B cell (primary cell): ENCODE results near the gene HECA. TPM values are rescaled to one million over a fixed set of nuclear protein-coding genes. Genes with fewer than 3 reads are reported as not detected.
A peak's percentile ranks its signal among the peaks of the same experiment; 100 is the strongest.

Experiments used
- ATAC-seq: fragments of 200-7000 bp; cut with Tn5 transposase; one replicate; pipeline ENCODE4 v1.10.0; 2021; ENCODE audit warnings: low read depth, mild to moderate bottlenecking, moderate number of reproducible peaks, moderate library complexity
- CTCF ChIA-PET: fragments of 350-600 bp; sonication (Branson Sonifier 250); formaldehyde crosslinking; loops from one replicate; lab custom pipeline; 2021; ENCODE audit warnings: antibody characterized with exemption, inconsistent platforms; lab: Charles Lee
- POLR2A ChIA-PET: fragments of 350-600 bp; sonication (Branson Sonifier 250); formaldehyde crosslinking; loops from one replicate; lab custom pipeline; 2021; ENCODE audit warnings: antibody characterized with exemption; lab: Charles Lee
- DNase-seq: peaks from one replicate; pipeline ENCODE4 v3.0.0; 2013
- H2AFZ ChIP-seq: 2 replicates; pipeline ENCODE4 v1.6.1; 2012; ENCODE audit warnings: mild to moderate bottlenecking, low read depth, low read length; ENCODE audit not compliant: insufficient read depth, poor library complexity, severe bottlenecking
- H3K27ac ChIP-seq, 2 donors: 1 replicate in 1 of 2; 2 replicates in 1 of 2; pipeline ENCODE4 v1.5.1; 2012 to 2013; ENCODE audit warnings: low read length in 2 of 2, mild to moderate bottlenecking in 2 of 2, moderate library complexity in 1 of 2
- H3K27me3 ChIP-seq, 4 experiments: fragments of 200-600 bp in 1 of 4; sonication (generic) in 1 of 4; replicated peaks in 1 of 4; 1 replicate in 2 of 4; 2 replicates in 2 of 4; pipeline versions ENCODE4 v1.6.1 to v1.7.0; 2013 to 2016; ENCODE audit warnings: low read length in 3 of 4, mild to moderate bottlenecking in 2 of 4, mixed read lengths in 1 of 4, moderate library complexity in 1 of 4; ENCODE audit not compliant: insufficient read depth in 4 of 4, control insufficient read depth in 3 of 4; ENCODE audit errors: control extremely low read depth in 1 of 4
- H3K36me3 ChIP-seq, 2 experiments: replicated peaks in 1 of 2; 1 replicate in 1 of 2; 2 replicates in 1 of 2; pipeline versions ENCODE4 v1.6.1 to v1.7.1; 2013; ENCODE audit warnings: low read length in 1 of 2; ENCODE audit not compliant: insufficient read depth in 2 of 2, control insufficient read depth in 1 of 2; ENCODE audit errors: control extremely low read depth in 1 of 2, extremely low read depth in 1 of 2
- H3K4me1 ChIP-seq, 2 donors: fragments of 200-600 bp in 1 of 2; sonication (generic) in 1 of 2; 1 replicate in 1 of 2; 2 replicates in 1 of 2; pipeline versions ENCODE4 v1.5.1 to v1.6.1; 2013 to 2017; ENCODE audit warnings: low read length in 2 of 2; ENCODE audit not compliant: control insufficient read depth in 2 of 2, insufficient read depth in 2 of 2
- H3K4me2 ChIP-seq: replicated peaks from 2 replicates; pipeline ENCODE3; 2012; ENCODE audit warnings: mild to moderate bottlenecking, low read depth, low read length; ENCODE audit not compliant: poor library complexity, severe bottlenecking
- H3K4me3 ChIP-seq, 5 experiments: fragments of 200-600 bp in 1 of 5; sonication (generic) in 1 of 5; 1 replicate in 3 of 5; 2 replicates in 2 of 5; pipeline versions ENCODE4 v1.5.1 to v1.7.0; 2011 to 2016; ENCODE audit warnings: low read length in 4 of 5, mild to moderate bottlenecking in 4 of 5, low read depth in 2 of 5, control low read depth in 1 of 5, moderate library complexity in 1 of 5; ENCODE audit not compliant: insufficient read depth in 1 of 5; ENCODE audit errors: control extremely low read depth in 1 of 5, extremely low read depth in 1 of 5
- H3K79me2 ChIP-seq: fragments of 200-600 bp; sonication (generic); one replicate; pipeline ENCODE4 v1.6.0; 2016; ENCODE audit warnings: low read length; ENCODE audit not compliant: control insufficient read depth, insufficient read depth
- H3K9ac ChIP-seq: fragments of 200-600 bp; sonication (generic); 2 replicates; pipeline ENCODE4 v1.6.1; 2017; ENCODE audit warnings: mild to moderate bottlenecking, low read length, moderate library complexity
- H3K9me3 ChIP-seq, 3 donors: one replicate each; pipeline versions ENCODE4 v1.6.1 to v1.7.1; 2013; ENCODE audit warnings: low read length in 2 of 3; ENCODE audit not compliant: control insufficient read depth in 2 of 3, insufficient read depth in 1 of 3; ENCODE audit errors: control extremely low read depth in 1 of 3
- H4K20me1 ChIP-seq: 2 replicates; pipeline ENCODE4 v1.6.0; 2012; ENCODE audit warnings: mild to moderate bottlenecking, low read length; ENCODE audit not compliant: insufficient read depth, control insufficient read depth, poor library complexity, severe bottlenecking
- H3K27ac Mint-ChIP-seq: one replicate; pipeline ENCODE4 v1.8.0; 2021; ENCODE audit warnings: mixed read lengths
- H3K27me3 Mint-ChIP-seq: one replicate; pipeline ENCODE4 v1.8.0; 2021; ENCODE audit warnings: mixed read lengths
- H3K4me1 Mint-ChIP-seq: one replicate; pipeline ENCODE4 v1.8.0; 2021; ENCODE audit warnings: mixed read lengths
- H3K4me3 Mint-ChIP-seq: one replicate; pipeline ENCODE4 v1.8.0; 2021; ENCODE audit warnings: mixed read lengths
- H3K9me3 Mint-ChIP-seq: one replicate; pipeline ENCODE4 v1.8.0; 2022; ENCODE audit warnings: mixed read lengths; ENCODE audit not compliant: insufficient read depth
- EZH2 ChIP-seq: IDR thresholded peaks from 2 replicates; pipeline ENCODE4 v1.6.1; 2012; ENCODE audit warnings: borderline replicate concordance, low read depth, mild to moderate bottlenecking, moderate library complexity, low read length; ENCODE audit not compliant: insufficient read depth, poor library complexity, severe bottlenecking
- WGBS: methylation state at CpG from one replicate; pipeline ENCODE4 v1.1.5; 2013; ENCODE audit warnings: missing lambda C conversion rate; ENCODE audit not compliant: insufficient coverage; 5-methylcytosine and 5-hydroxymethylcytosine counted together
- intact Hi-C: fragments of 100-400 bp; cut with micrococcal nuclease; formaldehyde crosslinking; loops from one replicate; pipeline ENCODE4 v1.10.0; 2022
- polyA plus RNA-seq: library from polyadenylated mRNA; depleted of rRNA; stranded (reverse); fragments of >200 nt; gene quantifications from 2 replicates; pipeline ENCODE4 v1.2.3, GENCODE V29; 2012
- total RNA-seq, 2 donors: library from RNA; stranded (reverse); fragments of 120-200 nt in 1 of 2; gene quantifications; 1 replicate in 1 of 2; 2 replicates in 1 of 2; pipeline versions ENCODE4 v1.2.3 to v1.2.4, GENCODE V29; 2013 to 2022
- TF ChIP-seq, protein P1 (sequence below): fragments of 200-600 bp; IDR thresholded peaks from one replicate; pipeline ENCODE4 v1.8.0; 2022; ENCODE audit warnings: antibody characterized with exemption, mild to moderate bottlenecking

HECA gene
- total and polyA plus RNA-seq, 2 donors (not counting 1 experiment from before 2014, with no cell fraction given): 19.2 to 50.4 TPM

- DNase-seq: no peak
- intact Hi-C loops: no loop called here
- H4K20me1 ChIP-seq: peaks cover 4% of the 10 kb centered on the region
- no peaks in the 10 kb centered on the region for H3K27me3 ChIP-seq
- ATAC-seq: no peak
- H3K79me2 ChIP-seq: no peaks in the 10 kb centered on the region
- Mint-ChIP-seq H3K4me1 (peaks cover 10% of the 10 kb centered on the region), H3K27ac (peak overlapping the region; percentile 5), H3K27me3 (no peaks in the 10 kb centered on the region), H3K4me3 (no peak overlapping the region), H3K9me3 (no peaks in the 10 kb centered on the region)
- H2AFZ ChIP-seq: no peak overlapping the region
- H3K9me3 ChIP-seq: no peaks in the 10 kb centered on the region
- WGBS: 96% methylated on average over 3 of the region's 4 CpGs
- peaks cover 4 to 24% of the 10 kb centered on the region in 2 experiments for H3K36me3 ChIP-seq
- no peaks in the 10 kb centered on the region for H3K4me1 ChIP-seq
- H3K4me3 ChIP-seq: no peak overlapping the region
- no peak overlapping the region for H3K9ac ChIP-seq
- TF ChIP-seq, protein P1, sequence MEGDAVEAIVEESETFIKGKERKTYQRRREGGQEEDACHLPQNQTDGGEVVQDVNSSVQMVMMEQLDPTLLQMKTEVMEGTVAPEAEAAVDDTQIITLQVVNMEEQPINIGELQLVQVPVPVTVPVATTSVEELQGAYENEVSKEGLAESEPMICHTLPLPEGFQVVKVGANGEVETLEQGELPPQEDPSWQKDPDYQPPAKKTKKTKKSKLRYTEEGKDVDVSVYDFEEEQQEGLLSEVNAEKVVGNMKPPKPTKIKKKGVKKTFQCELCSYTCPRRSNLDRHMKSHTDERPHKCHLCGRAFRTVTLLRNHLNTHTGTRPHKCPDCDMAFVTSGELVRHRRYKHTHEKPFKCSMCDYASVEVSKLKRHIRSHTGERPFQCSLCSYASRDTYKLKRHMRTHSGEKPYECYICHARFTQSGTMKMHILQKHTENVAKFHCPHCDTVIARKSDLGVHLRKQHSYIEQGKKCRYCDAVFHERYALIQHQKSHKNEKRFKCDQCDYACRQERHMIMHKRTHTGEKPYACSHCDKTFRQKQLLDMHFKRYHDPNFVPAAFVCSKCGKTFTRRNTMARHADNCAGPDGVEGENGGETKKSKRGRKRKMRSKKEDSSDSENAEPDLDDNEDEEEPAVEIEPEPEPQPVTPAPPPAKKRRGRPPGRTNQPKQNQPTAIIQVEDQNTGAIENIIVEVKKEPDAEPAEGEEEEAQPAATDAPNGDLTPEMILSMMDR: no peak
- TF ChIP-seq EZH2: no peak
- ChIA-PET CTCF (interaction anchor here (0.5 to 0.8 kb wide), 3 partner anchors 9 to 78 kb away, joined by 3 to 4 read pairs (median 3); no protein-coding TSS in a partner anchor), POLR2A (no interaction called here)
- no peak overlapping the region for H3K27ac ChIP-seq
- no peak overlapping the region for H3K4me2 ChIP-seq
Observed at GRCh38 chr6:139184047-139184446, 49.2 kb downstream of the HECA start.

DNA sequence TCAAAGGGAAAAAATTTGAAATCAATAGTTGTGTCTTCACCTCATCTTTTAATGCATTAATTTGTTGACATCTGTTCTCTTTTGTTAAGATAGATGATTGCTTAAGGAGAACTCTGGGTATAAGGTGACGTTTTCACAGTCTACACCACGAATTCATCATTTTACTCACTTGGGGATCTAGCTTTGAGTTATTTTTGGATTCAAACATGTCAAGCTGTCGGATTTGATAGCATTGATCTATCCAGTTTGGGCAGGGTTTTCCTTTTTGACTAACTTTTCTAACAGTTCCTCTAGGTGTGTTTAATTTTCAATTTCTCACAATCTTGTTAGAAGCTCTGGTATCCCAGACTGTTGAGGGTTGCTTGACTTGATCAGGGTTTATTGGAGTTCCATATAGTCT is 49.6 kb downstream of the HECA start:
- Mint-ChIP-seq H3K27ac (no peak overlapping the region), H3K4me3 (no peak overlapping the region), H3K27me3 (no peaks in the 10 kb centered on the region), H3K4me1 (peaks cover 10% of the 10 kb centered on the region), H3K9me3 (no peaks in the 10 kb centered on the region)
- ChIA-PET POLR2A (no interaction called here), CTCF (interaction anchor here (0.5 to 0.8 kb wide), 3 partner anchors 10 to 79 kb away, joined by 3 to 4 read pairs (median 3); no protein-coding TSS in a partner anchor)
- peaks cover 4% of the 10 kb centered on the region for H4K20me1 ChIP-seq
- H3K4me1 ChIP-seq: no peaks in the 10 kb centered on the region
- H3K27ac ChIP-seq: no peak overlapping the region
- no peak for DNase-seq
- H3K9me3 ChIP-seq: no peaks in the 10 kb centered on the region
- H3K4me2 ChIP-seq: no peak overlapping the region
- no peak for TF ChIP-seq EZH2
- TF ChIP-seq, protein P1: no peak
- no peak overlapping the region for H3K4me3 ChIP-seq
- peaks cover 4 to 20% of the 10 kb centered on the region in 2 experiments for H3K36me3 ChIP-seq
- H3K79me2 ChIP-seq: no peaks in the 10 kb centered on the region
- intact Hi-C loops: no loop called here
- H2AFZ ChIP-seq: no peak overlapping the region
- ATAC-seq: no peak
- no CpG with 5 or more reads among the region's 3 CpGs for WGBS
- no peak overlapping the region for H3K9ac ChIP-seq
- H3K27me3 ChIP-seq: no peaks in the 10 kb centered on the region
